ENCODE measurements around the gene PLCB1.

The PLCB1 gene

DNA sequence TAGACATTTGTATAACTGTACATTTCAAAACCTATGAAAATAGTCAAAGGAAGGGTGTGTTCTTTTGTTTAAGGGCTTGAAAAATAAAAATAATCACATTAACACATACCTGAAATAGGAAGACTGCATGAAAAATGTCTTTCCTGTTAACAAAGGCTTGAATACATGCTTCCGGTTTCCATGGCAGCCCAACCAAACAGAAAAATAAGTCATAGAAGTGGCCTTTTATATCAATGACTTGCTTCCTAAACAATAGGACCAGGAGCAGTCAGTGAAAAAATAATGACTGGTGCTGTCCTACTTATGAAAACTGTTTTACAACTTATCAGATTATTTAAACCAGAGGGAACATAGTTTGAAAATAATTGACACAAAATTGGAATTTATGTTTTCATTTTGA is 524.3 kb downstream of the PLCB1 start:
- Mint-ChIP-seq H3K27ac (no peak overlapping the region), H3K36me3 (ENCODE audit: low read depth) (peaks cover 4% of the 10 kb centered on the region), H3K4me3 (no peak overlapping the region), H3K4me1 (peaks cover 5% of the 10 kb centered on the region), H3K9me3 (no peaks in the 10 kb centered on the region), H3K27me3 (ENCODE audit: low read depth, poor library complexity) (no peaks in the 10 kb centered on the region)
- DNase-seq = no peak
- no peak for TF ChIP-seq CTCF (IDR thresholded peaks at IDR 0.05)

- H3K27ac Mint-ChIP-seq = no peak overlapping the region
- H3K4me3 Mint-ChIP-seq = no peak overlapping the region
- H3K36me3 Mint-ChIP-seq (ENCODE audit: low read depth) = no peaks in the 10 kb centered on the region
- no peaks in the 10 kb centered on the region for H3K9me3 Mint-ChIP-seq
- no peaks in the 10 kb centered on the region for H3K27me3 Mint-ChIP-seq (ENCODE audit: low read depth, poor library complexity)
- peaks cover 5% of the 10 kb centered on the region for H3K4me1 Mint-ChIP-seq
- no peak for DNase-seq
- no peak for TF ChIP-seq CTCF (IDR thresholded peaks at IDR 0.05)
Measured at GRCh38 chr20:8657664-8658063, 525.6 kb downstream of the PLCB1 start.

DNA sequence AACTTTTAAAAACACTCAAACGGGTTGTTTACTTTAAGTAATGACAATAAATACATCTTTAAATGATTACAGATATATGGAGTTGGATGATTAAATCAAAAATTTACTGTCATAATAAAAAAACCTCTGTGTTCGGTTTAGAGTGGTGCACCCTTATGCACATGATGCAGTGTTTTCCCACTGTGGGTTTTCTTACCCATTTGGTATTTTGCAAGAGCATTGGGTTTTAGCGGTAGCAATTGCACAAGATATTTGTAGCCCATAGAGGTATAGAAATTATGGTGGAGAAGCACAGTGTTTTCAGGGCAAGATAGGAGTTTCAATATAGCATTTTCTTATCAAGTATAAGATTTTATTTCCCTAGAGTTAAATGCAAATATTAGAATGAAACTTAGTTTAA is 526.0 kb downstream of the PLCB1 start:
- Mint-ChIP-seq H3K27me3 (ENCODE audit: low read depth, poor library complexity) (no peaks in the 10 kb centered on the region), H3K27ac (no peak overlapping the region), H3K36me3 (ENCODE audit: low read depth) (no peaks in the 10 kb centered on the region), H3K9me3 (no peaks in the 10 kb centered on the region), H3K4me1 (peaks cover 5% of the 10 kb centered on the region), H3K4me3 (no peak overlapping the region)
- no peak for DNase-seq
- TF ChIP-seq CTCF (IDR thresholded peaks at IDR 0.05) = no peak

DNA sequence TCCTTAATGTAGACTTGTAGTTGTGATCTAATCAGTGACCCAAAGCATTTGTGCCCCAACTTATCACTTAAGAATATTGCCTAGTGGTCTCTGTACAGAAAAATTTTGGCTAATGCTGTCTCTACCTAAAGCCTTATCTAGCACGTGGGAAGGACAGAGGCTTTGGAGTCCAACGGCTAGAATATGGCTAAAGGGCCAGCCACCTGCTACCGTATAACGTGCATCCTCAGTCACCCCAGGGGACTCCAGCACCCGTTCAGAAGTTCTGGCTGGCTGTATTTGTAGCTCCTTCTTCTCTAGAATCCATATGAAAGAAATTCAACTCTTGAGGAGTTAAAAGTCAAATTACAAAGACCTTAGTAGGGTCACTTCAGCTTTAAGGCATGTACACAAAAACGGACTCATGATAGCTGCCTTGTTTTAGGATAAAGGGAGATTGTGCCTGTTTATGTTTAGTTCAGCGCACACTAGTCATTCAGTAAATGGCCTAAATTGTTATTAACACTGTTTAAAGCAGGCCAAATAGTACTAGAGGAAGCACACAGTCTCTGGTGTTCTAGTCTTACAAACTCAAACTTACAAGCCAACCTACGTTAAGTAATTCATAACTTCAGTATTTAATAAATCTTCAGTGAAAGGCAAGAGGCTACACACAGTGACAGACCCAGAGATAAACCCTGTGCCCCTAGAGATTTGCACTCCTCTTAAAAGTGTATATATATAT is 529.3 kb downstream of the PLCB1 start:
- no peak for DNase-seq
- no peak overlapping the region for H3K27ac Mint-ChIP-seq
- H3K4me3 Mint-ChIP-seq = no peak overlapping the region
- no peaks in the 10 kb centered on the region for H3K9me3 Mint-ChIP-seq
- no peaks in the 10 kb centered on the region for H3K36me3 Mint-ChIP-seq (ENCODE audit: low read depth)
- H3K27me3 Mint-ChIP-seq (ENCODE audit: low read depth, poor library complexity) = no peaks in the 10 kb centered on the region
- no peak for TF ChIP-seq CTCF (IDR thresholded peaks at IDR 0.05)
- H3K4me1 Mint-ChIP-seq = peaks cover 5% of the 10 kb centered on the region

- Mint-ChIP-seq H3K4me3 (no peak overlapping the region), H3K9me3 (no peaks in the 10 kb centered on the region), H3K27me3 (ENCODE audit: low read depth, poor library complexity) (no peaks in the 10 kb centered on the region), H3K36me3 (ENCODE audit: low read depth) (no peaks in the 10 kb centered on the region), H3K4me1 (no peaks in the 10 kb centered on the region), H3K27ac (no peak overlapping the region)
- no peak for DNase-seq
- no peak for TF ChIP-seq CTCF (IDR thresholded peaks at IDR 0.05)
Measured at GRCh38 chr20:8662433-8662954, 530.4 kb downstream of the PLCB1 start.

DNA sequence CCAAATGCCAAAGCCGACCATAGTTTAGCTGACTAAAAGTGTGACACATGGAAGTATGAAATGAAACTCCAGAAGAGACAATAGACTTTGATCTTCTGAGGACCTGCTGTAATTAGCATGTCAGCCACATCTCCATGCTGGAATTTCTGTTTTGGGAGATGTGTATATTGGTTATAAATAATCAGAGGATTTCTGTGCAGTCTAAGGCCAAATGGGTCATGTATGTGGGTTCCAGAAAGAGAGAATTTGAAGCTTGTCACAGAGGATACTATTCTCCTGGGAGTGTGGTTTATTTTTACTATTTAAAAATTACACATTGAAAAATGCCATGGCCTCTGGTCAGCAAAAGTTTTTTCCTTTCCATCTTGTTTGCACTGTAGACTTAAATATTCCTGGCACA is 531.4 kb downstream of the PLCB1 start:
- Mint-ChIP-seq H3K4me1 (no peaks in the 10 kb centered on the region), H3K9me3 (no peaks in the 10 kb centered on the region), H3K27ac (no peak overlapping the region), H3K4me3 (no peak overlapping the region), H3K36me3 (ENCODE audit: low read depth) (no peaks in the 10 kb centered on the region), H3K27me3 (ENCODE audit: low read depth, poor library complexity) (no peaks in the 10 kb centered on the region)
- DNase-seq = no peak
- no peak for TF ChIP-seq CTCF (IDR thresholded peaks at IDR 0.05)
